GM18508 (cell line): ENCODE results near the gene GAL3ST3.
"Not testable (repeated sequence)": the region's sequence is repeated elsewhere in the genome, so short reads cannot be mapped to it uniquely, and the experiment has no call there.

ENCODE experiments used
- ATAC-seq: cut with Tn5 transposase; IDR thresholded peaks from one replicate; pipeline ENCODE4 v1.9.1; 2021; ENCODE audit warnings: moderate number of reproducible peaks; ENCODE audit not compliant: insufficient read depth, unreplicated experiment

The GAL3ST3 gene

GRCh38 chr11:66014804-66015453 is 34.0 kb downstream of the GAL3ST3 start:
- no peak for ATAC-seq

GRCh38 chr11:66013762-66014100 is 35.2 kb downstream of the GAL3ST3 start:
- ATAC-seq, result no peak

GRCh38 chr11:66012946-66013761 is 35.8 kb downstream of the GAL3ST3 start:
- no peak for ATAC-seq

- no peak for ATAC-seq
Measured at GRCh38 chr11:66012371-66012945, 36.5 kb downstream of the GAL3ST3 start.

GRCh38 chr11:66011785-66012303 is 37.1 kb downstream of the GAL3ST3 start, which contains the start of gene CST6:
Gene CST6 (plus strand): TSS chr11:66012008. CDS start chr11:66012045, 37 bp downstream.
- no peak for ATAC-seq

- ATAC-seq, result no peak
Measured at GRCh38 chr11:66011239-66011784, 37.6 kb downstream of the GAL3ST3 start.

- ATAC-seq, result not testable (repeated sequence)
Measured at GRCh38 chr11:66010036-66010435, 38.9 kb downstream of the GAL3ST3 start.

GRCh38 chr11:66008468-66009101 is 40.4 kb downstream of the GAL3ST3 start:
- ATAC-seq, result no peak

- no peak for ATAC-seq
Measured at GRCh38 chr11:66008095-66008467, 40.9 kb downstream of the GAL3ST3 start.

GRCh38 chr11:66007201-66007634 is 41.7 kb downstream of the GAL3ST3 start:
- ATAC-seq, result no peak

GRCh38 chr11:66006891-66007176 is 42.1 kb downstream of the GAL3ST3 start:
- no peak for ATAC-seq

GRCh38 chr11:66006134-66006890 is 42.6 kb downstream of the GAL3ST3 start:
- ATAC-seq, result no peak

- ATAC-seq, result no peak
Measured at GRCh38 chr11:66004186-66004585, 44.8 kb downstream of the GAL3ST3 start.

GRCh38 chr11:66003291-66003690 is 45.7 kb downstream of the GAL3ST3 start:
- ATAC-seq, result no peak

- ATAC-seq, result no peak
Measured at GRCh38 chr11:66002648-66003225, 46.2 kb downstream of the GAL3ST3 start.

- ATAC-seq, result no peak
Measured at GRCh38 chr11:66001942-66002647, 46.9 kb downstream of the GAL3ST3 start, which contains the start of the genes BANF1 and EIF1AD. Gene BANF1 (plus strand): TSS chr11:66002503. CDS start chr11:66003251, 748 bp downstream. Gene EIF1AD (minus strand): TSS chr11:66002157. CDS start chr11:66000389, 1,768 bp downstream.

GRCh38 chr11:65997286-65997685 is 51.7 kb downstream of the GAL3ST3 start:
- no peak for ATAC-seq

GRCh38 chr11:65992056-65992455 is 56.9 kb downstream of the GAL3ST3 start:
- no peak for ATAC-seq
